Posterior cingulate gyrus (tissue), 11 donors: ENCODE data around the gene VASP.

Experiments used
- DNase-seq, 10 donors: peaks; one replicate each; pipeline versions ENCODE4 v3.0.0 to v3.0.0-alpha.2; 2020 to 2021; ENCODE audit warnings: mixed read lengths in 3 of 10
- intact Hi-C: fragments of 100-400 bp; cut with DNase I; formaldehyde crosslinking; loops from one replicate; pipeline ENCODE4 v1.15.1; 2023

The VASP gene

GRCh38 chr19:45473367-45473681, 34.0 kb upstream of the VASP start:
- intact Hi-C loops = no loop called here
- no peak for DNase-seq

GRCh38 chr19:45473682-45474605, 33.3 kb upstream of the VASP start:
- intact Hi-C loops = no loop called here

GRCh38 chr19:45474606-45475521, 32.4 kb upstream of the VASP start:
- no peak for DNase-seq
- intact Hi-C loops = no loop called here

More at GRCh38 chr19:45473682-45474605, 33.3 kb upstream of the VASP start:
- no peak for DNase-seq

GRCh38 chr19:45475537-45476291, 31.6 kb upstream of the VASP start:
- intact Hi-C loops = no loop called here
- DNase-seq = no peak

- no peak for DNase-seq
- intact Hi-C loops = no loop called here
These were observed 31.0 kb upstream of the VASP start for GRCh38 chr19:45476304-45476703.

GRCh38 chr19:45477186-45477585, 30.1 kb upstream of the VASP start:
- intact Hi-C loops = no loop called here
- DNase-seq = no peak

- intact Hi-C loops = loop anchor here (1.0 kb wide), 1 partner anchor 39 kb away; no protein-coding TSS in a partner anchor
These were observed 29.4 kb upstream of the VASP start for GRCh38 chr19:45477713-45478453.

GRCh38 chr19:45478454-45479238, 28.6 kb upstream of the VASP start:
- peak; percentile 71 to 97 (median 80) for DNase-seq
- intact Hi-C loops = loop anchor here (1.0 kb wide), 2 partner anchors 39 to 51 kb away; no protein-coding TSS in a partner anchor

More at GRCh38 chr19:45477713-45478453, 29.4 kb upstream of the VASP start:
- DNase-seq = no peak

- DNase-seq = no peak
- intact Hi-C loops = no loop called here
These were observed 24.2 kb upstream of the VASP start for GRCh38 chr19:45483033-45483432.

- DNase-seq = no peak
- intact Hi-C loops = no loop called here
These were observed 22.9 kb upstream of the VASP start for GRCh38 chr19:45484273-45484945.

GRCh38 chr19:45485305-45486077, 21.8 kb upstream of the VASP start:
- peak; percentile 95 to 100 (median 99) for DNase-seq
- intact Hi-C loops = no loop called here

GRCh38 chr19:45488708-45489107, 18.6 kb upstream of the VASP start:
- intact Hi-C loops = no loop called here
- DNase-seq = peak in 1 of 10 donors; percentile 39

- DNase-seq = peak in 1 of 10 donors; percentile 27
- intact Hi-C loops = no loop called here
These were observed 17.9 kb upstream of the VASP start for GRCh38 chr19:45489216-45489855.

GRCh38 chr19:45492137-45492626, 15.1 kb upstream of the VASP start:
- no peak for DNase-seq
- intact Hi-C loops = no loop called here

- peak in 8 of 10 donors; percentile 31 to 94 (median 72) for DNase-seq
- intact Hi-C loops = no loop called here
These were observed 14.4 kb upstream of the VASP start for GRCh38 chr19:45492627-45493470.
